ENCODE measurements around the gene TUNAR.

TUNAR gene

DNA sequence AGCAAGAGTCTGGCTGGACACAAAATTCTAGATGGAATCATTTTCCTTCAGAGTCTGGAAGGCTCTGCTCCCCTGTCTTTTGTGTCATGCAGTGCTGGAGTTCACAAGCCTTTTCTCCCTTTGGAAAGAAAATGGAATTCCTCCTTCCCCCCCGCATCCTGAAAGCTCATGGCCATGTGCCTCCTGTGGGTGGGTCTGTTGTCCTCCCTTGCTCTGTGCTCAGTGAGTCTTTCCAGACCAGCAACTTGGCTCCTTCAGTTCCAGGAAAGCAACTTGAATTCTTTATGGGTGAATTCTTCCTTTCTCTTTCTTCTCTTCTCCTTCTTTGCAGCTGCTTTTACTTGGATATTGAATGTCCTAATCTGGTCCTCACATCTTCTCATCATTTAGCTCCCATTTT, 70.2 kb downstream of the TUNAR start:
- TF ChIP-seq, protein P1, sequence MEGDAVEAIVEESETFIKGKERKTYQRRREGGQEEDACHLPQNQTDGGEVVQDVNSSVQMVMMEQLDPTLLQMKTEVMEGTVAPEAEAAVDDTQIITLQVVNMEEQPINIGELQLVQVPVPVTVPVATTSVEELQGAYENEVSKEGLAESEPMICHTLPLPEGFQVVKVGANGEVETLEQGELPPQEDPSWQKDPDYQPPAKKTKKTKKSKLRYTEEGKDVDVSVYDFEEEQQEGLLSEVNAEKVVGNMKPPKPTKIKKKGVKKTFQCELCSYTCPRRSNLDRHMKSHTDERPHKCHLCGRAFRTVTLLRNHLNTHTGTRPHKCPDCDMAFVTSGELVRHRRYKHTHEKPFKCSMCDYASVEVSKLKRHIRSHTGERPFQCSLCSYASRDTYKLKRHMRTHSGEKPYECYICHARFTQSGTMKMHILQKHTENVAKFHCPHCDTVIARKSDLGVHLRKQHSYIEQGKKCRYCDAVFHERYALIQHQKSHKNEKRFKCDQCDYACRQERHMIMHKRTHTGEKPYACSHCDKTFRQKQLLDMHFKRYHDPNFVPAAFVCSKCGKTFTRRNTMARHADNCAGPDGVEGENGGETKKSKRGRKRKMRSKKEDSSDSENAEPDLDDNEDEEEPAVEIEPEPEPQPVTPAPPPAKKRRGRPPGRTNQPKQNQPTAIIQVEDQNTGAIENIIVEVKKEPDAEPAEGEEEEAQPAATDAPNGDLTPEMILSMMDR (IDR thresholded peaks at IDR 0.05; ENCODE audit: borderline replicate concordance, insufficient read depth, low read depth, low read length): no peak
- no peak overlapping the region for H3K4me3 ChIP-seq (ENCODE audit: low read depth, low read length)

DNA sequence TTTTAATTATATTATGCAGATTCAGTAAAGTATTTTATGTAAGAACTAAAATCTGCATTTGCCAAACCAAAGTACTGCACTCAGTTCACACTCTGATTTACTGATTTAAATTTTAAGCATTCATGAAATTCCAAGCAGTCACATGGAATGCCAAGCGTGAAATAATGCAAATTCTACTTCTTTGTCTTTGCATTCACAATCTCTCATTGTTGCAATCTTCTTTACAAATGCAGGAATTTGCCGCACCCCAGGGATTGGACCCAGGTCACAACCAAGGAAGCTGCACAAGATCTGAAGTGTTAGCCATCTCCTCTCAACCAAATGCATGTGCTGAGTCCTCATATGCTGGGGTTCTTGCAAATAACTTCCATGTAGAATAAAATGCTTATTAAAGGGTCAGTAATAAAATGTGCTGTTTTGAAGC, 71.9 kb downstream of the TUNAR start:
- H3K4me3 ChIP-seq (ENCODE audit: low read depth, low read length): no peak overlapping the region
- TF ChIP-seq, protein P1 (IDR thresholded peaks at IDR 0.05; ENCODE audit: borderline replicate concordance, insufficient read depth, low read depth, low read length): no peak

DNA sequence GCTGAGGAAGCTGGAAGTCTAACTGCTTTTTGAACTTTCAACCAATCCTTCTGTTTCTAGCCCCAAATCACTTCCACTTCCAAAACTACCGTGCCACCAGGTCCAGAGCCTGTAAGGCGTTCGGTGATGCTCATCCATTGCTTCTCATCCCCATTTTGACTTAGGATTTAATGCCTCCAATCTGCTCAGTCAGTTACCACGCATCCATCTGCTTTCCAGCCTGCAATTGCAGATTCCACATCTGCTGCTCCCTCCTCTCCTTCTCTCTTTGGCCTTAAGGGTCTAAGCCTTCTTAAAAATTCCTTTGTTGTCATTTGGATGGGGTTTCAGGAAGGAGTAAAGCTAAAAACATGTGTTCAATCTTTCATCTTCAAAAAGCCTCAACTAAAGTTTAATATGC, 74.7 kb downstream of the TUNAR start:
- TF ChIP-seq, protein P1 (IDR thresholded peaks at IDR 0.05; ENCODE audit: borderline replicate concordance, insufficient read depth, low read depth, low read length): no peak

DNA sequence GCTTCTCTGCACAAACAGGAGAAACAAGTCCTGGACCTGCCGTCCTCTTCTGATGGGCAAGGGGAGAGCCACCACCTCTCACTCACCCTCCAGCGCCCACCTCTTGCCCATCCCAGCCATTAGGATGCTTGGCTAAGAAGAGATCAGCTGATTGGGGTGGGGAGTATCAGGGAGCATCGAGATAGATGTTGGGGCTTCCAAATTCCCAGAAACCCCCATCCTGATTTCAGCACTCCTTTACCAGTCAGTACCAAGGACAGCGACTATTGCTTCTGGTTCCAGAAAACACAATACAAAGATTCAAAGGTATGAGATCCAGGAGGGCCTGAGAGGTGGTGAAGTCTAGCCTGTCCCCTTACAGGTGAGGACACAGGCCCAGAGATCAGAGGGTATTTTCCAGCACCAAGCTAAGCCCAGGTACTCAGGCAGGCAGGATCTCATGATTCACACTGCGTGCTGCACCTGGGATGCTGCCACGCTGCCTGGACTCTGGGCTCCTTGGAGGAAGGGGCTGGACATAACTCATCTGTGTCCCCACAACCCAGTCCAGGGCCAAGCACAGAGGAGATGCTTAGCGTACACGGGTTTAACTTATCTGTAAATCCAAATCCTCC, 76.6 kb downstream of the TUNAR start:
- TF ChIP-seq, protein P1 (IDR thresholded peaks at IDR 0.05; ENCODE audit: borderline replicate concordance, insufficient read depth, low read depth, low read length): no peak
- no peak overlapping the region for H3K4me3 ChIP-seq (ENCODE audit: low read depth, low read length)

More for the DNA sequence above, 74.7 kb downstream of the TUNAR start:
- H3K4me3 ChIP-seq (ENCODE audit: low read depth, low read length): no peak overlapping the region

DNA sequence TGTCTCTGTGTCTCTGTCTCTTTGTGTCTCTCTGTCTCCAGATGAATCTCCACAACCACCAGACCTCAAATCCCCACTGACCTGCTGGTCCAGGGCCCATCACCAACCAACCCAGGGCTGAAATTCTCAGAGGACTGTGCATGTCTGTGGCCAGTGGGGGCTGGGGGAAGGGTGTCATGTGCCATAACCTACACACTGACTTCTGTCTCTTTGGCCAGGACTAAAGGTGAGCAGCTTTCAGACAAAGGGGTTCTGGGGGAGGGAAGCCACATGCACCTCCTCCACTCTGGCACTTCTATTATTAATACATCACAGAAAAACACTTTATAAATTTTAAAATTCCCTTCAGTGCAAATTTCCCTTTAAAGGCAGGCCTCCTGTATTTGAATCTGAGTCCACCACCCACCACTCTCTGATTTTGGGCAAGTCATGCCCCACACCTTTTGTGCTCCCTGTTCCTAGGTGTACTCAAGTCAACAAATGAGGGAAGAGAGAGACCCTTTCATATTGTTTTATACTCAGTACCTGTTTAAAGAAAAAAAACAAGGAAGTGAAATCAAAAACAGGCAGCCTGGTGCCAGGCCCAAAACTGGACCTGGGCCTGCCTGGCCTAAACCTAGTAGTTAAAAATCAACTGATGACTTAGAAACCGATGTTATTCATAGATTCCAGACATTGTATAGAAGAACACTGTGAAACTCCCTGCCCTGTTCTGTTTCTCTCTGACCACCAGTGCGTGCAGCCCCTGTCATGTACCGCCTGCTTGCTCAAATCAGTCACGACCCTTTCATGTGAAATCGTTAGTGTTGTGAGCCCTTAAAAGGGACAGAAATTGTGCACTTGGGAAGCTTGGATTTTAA, 80.2 kb downstream of the TUNAR start:
- no peak overlapping the region for H3K4me3 ChIP-seq (ENCODE audit: low read depth, low read length)

DNA sequence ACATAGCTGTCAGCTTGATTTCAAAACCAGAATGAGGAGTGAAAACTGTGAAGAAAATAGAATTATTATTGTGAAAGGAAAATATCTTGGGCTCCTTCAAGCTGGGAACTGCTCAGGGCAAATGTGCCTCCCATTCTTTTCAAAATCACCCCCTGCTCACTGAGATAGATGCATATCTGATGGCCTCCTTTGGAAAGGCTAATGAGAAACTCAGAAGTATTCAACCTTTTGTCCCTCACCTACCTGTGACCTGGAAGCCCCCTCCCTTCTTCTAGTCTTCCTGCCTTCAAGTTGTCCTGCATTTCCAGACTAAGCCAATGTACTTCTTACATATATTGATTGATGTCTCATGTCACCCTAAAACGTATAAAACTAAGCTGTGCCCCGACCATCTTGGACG, 81.5 kb downstream of the TUNAR start:
- no peak overlapping the region for H3K4me3 ChIP-seq (ENCODE audit: low read depth, low read length)
- TF ChIP-seq, protein P1 (IDR thresholded peaks at IDR 0.05; ENCODE audit: borderline replicate concordance, insufficient read depth, low read depth, low read length): no peak

More for the DNA sequence above, 80.2 kb downstream of the TUNAR start:
- TF ChIP-seq, protein P1 (IDR thresholded peaks at IDR 0.05; ENCODE audit: borderline replicate concordance, insufficient read depth, low read depth, low read length): no peak
